K562 (cell line): ENCODE data around the gene PDE8A. TPM values are rescaled to one million over a fixed set of nuclear protein-coding genes. Genes with fewer than 3 reads are reported as not detected.

Experiments
- ZFP30 ChIP-seq: fragments of 250-450 bp; sonication (Bioruptor Pico); IDR thresholded peaks from 2 replicates; pipeline ENCODE4 v1.8.0; 2022; ENCODE audit warnings: moderate library complexity, mild to moderate bottlenecking, inconsistent platforms, borderline replicate concordance
- polyA plus RNA-seq, 8 experiments: library from polyadenylated mRNA; depleted of rRNA in 4 of 8; stranded (reverse) in 5 of 8; unstranded in 3 of 8; fragments of >200 nt; fragmentation: Nextera tagmentation in 2 of 8; fragmentation: Illumina TruSeq in 1 of 8; extraction: Ambion mirVana in 2 of 8; extraction: Trizol in 1 of 8; gene quantifications; 2 replicates each; pipeline versions ENCODE4 v1.2.1 to v1.2.3, GENCODE V29; 2011 to 2014; ENCODE audit warnings: inconsistent platforms in 1 of 8, missing spikeins in 1 of 8
- total RNA-seq, 7 experiments: library from RNA; depleted of rRNA in 6 of 7; stranded (reverse); fragments of >200 nt in 6 of 7; fragmentation: Illumina TruSeq in 2 of 7; extraction: Trizol in 2 of 7; gene quantifications; 2 replicates each; pipeline versions ENCODE4 v1.2.1 to v1.2.3, GENCODE V29; 2011 to 2021; ENCODE audit warnings: low replicate concordance in 1 of 7
- TF ChIP-seq, protein P1 (sequence below), 2 experiments: fragments of 450-650 bp; formaldehyde crosslinking in 1 of 2; IDR thresholded peaks; 2 replicates each; pipeline versions ENCODE4 v1.4.0 to v1.6.1; 2014 to 2020; ENCODE audit warnings: mild to moderate bottlenecking in 2 of 2, borderline replicate concordance in 1 of 2, low read depth in 1 of 2
- TF ChIP-seq, protein P2 (sequence below): fragments of 450-650 bp; IDR thresholded peaks from 2 replicates; pipeline ENCODE4 v1.6.1; 2016; ENCODE audit warnings: low read depth, mild to moderate bottlenecking, moderate library complexity
- TF ChIP-seq, protein P3 (sequence below): fragments of 250-450 bp; sonication (Bioruptor Pico); IDR thresholded peaks from 2 replicates; pipeline ENCODE4 v1.4.0; 2020; ENCODE audit warnings: mild to moderate bottlenecking, moderate library complexity

The PDE8A gene
- total and polyA plus RNA-seq, 9 of the 15 experiments (the other 6 are each of a cell fraction or from before 2014, with no cell fraction given), result 5.9 to 40.3 (median 19.8) TPM

DNA sequence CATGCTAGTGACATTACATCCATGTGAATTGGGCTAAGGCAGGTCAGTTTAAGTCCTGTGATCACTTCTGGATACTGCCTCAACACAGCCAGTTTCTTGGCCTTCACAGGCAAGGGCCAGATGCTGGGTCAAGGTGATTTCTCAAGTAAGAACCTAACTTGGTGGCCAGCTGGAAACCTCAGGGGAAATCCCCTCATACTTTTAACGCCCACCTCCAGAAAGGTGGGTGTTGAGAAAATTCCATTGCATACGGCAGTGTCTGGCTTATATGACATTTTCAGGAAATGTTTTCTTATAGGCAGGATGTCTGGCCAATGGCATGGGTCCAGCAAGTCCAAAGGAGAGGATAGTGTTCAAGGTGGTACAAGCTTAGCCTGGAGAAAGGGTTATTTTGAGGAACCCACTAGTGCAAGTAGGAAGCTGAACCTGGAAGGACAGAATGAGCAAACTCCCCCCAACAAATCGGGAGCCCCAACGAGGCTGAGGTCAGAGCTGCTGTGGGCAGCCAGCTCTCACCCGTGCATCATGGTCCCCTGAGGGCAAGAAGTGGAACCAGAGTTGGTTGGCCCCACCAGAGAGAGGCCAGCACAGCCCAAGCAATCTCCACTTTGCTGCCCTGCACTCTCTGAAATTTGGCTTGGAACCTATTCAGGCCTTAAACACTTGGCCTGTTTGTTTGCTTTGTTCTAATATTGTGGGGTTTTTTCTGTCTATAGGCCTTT lies 135.4 kb downstream of the PDE8A start (continued):
- TF ChIP-seq, protein P1, sequence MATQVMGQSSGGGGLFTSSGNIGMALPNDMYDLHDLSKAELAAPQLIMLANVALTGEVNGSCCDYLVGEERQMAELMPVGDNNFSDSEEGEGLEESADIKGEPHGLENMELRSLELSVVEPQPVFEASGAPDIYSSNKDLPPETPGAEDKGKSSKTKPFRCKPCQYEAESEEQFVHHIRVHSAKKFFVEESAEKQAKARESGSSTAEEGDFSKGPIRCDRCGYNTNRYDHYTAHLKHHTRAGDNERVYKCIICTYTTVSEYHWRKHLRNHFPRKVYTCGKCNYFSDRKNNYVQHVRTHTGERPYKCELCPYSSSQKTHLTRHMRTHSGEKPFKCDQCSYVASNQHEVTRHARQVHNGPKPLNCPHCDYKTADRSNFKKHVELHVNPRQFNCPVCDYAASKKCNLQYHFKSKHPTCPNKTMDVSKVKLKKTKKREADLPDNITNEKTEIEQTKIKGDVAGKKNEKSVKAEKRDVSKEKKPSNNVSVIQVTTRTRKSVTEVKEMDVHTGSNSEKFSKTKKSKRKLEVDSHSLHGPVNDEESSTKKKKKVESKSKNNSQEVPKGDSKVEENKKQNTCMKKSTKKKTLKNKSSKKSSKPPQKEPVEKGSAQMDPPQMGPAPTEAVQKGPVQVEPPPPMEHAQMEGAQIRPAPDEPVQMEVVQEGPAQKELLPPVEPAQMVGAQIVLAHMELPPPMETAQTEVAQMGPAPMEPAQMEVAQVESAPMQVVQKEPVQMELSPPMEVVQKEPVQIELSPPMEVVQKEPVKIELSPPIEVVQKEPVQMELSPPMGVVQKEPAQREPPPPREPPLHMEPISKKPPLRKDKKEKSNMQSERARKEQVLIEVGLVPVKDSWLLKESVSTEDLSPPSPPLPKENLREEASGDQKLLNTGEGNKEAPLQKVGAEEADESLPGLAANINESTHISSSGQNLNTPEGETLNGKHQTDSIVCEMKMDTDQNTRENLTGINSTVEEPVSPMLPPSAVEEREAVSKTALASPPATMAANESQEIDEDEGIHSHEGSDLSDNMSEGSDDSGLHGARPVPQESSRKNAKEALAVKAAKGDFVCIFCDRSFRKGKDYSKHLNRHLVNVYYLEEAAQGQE (IDR thresholded peaks at IDR 0.05; ENCODE audit: borderline replicate concordance), result no peak
- TF ChIP-seq, protein P1 (CRISPR knock-in tag; IDR thresholded peaks at IDR 0.05; ENCODE audit: low read depth), result no peak
- TF ChIP-seq ZFP30 (CRISPR knock-in tag), result no peak
- TF ChIP-seq, protein P2, sequence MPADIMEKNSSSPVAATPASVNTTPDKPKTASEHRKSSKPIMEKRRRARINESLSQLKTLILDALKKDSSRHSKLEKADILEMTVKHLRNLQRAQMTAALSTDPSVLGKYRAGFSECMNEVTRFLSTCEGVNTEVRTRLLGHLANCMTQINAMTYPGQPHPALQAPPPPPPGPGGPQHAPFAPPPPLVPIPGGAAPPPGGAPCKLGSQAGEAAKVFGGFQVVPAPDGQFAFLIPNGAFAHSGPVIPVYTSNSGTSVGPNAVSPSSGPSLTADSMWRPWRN, result no peak
- TF ChIP-seq, protein P3, sequence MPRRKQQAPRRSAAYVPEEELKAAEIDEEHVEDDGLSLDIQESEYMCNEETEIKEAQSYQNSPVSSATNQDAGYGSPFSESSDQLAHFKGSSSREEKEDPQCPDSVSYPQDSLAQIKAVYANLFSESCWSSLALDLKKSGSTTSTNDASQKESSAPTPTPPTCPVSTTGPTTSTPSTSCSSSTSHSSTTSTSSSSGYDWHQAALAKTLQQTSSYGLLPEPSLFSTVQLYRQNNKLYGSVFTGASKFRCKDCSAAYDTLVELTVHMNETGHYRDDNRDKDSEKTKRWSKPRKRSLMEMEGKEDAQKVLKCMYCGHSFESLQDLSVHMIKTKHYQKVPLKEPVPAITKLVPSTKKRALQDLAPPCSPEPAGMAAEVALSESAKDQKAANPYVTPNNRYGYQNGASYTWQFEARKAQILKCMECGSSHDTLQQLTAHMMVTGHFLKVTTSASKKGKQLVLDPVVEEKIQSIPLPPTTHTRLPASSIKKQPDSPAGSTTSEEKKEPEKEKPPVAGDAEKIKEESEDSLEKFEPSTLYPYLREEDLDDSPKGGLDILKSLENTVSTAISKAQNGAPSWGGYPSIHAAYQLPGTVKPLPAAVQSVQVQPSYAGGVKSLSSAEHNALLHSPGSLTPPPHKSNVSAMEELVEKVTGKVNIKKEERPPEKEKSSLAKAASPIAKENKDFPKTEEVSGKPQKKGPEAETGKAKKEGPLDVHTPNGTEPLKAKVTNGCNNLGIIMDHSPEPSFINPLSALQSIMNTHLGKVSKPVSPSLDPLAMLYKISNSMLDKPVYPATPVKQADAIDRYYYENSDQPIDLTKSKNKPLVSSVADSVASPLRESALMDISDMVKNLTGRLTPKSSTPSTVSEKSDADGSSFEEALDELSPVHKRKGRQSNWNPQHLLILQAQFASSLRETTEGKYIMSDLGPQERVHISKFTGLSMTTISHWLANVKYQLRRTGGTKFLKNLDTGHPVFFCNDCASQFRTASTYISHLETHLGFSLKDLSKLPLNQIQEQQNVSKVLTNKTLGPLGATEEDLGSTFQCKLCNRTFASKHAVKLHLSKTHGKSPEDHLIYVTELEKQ (CRISPR knock-in tag), result no peak
